Thyroid gland (tissue), 4 donors: Measurements from ENCODE around the gene SUMO3. TPM values are rescaled to one million over a fixed set of nuclear protein-coding genes. Genes with fewer than 3 reads are reported as not detected.

Source experiments
- DNase-seq, 2 donors: peaks; one replicate each; pipeline ENCODE4 v3.0.0-alpha.2; 2019
- H3K27ac ChIP-seq, 3 donors: fragments of 200-600 bp; sonication (generic); 1 replicate in 2 of 3; 2 replicates in 1 of 3; pipeline ENCODE4 v1.5.1; 2016 to 2019; ENCODE audit warnings: mild to moderate bottlenecking in 1 of 3, moderate library complexity in 1 of 3
- H3K27me3 ChIP-seq: fragments of 200-600 bp; sonication (generic); one replicate; pipeline ENCODE4 v1.5.1; 2019
- H3K36me3 ChIP-seq, 2 donors: fragments of 200-600 bp; sonication (generic); one replicate each; pipeline ENCODE4 v1.5.1; 2016 to 2019
- H3K4me1 ChIP-seq, 2 donors: fragments of 200-600 bp; sonication (generic); one replicate each; pipeline ENCODE4 v1.5.1; 2017 to 2019
- H3K4me3 ChIP-seq, 3 donors: fragments of 200-600 bp; sonication (generic); replicated peaks in 1 of 3; 1 replicate in 2 of 3; 2 replicates in 1 of 3; pipeline ENCODE4 v1.5.1; 2016; ENCODE audit warnings: mild to moderate bottlenecking in 1 of 3
- H3K9me3 ChIP-seq: fragments of 200-600 bp; sonication (generic); one replicate; pipeline ENCODE4 v1.5.1; 2017
- POLR2A ChIP-seq, 2 donors: fragments of 450-650 bp; IDR thresholded peaks; one replicate each; pipeline ENCODE4 v1.6.1; 2017; ENCODE audit warnings: antibody characterized with exemption in 2 of 2, mild to moderate bottlenecking in 2 of 2, moderate library complexity in 1 of 2
- WGBS, 2 donors: methylation state at CpG; one replicate each; pipeline ENCODE4 v1.1.5; 2017; 5-methylcytosine and 5-hydroxymethylcytosine counted together
- intact Hi-C: fragments of 100-400 bp; cut with DNase I; formaldehyde crosslinking; loops from one replicate; pipeline ENCODE4 v1.15.1; 2023
- total RNA-seq, 4 donors: library from RNA; depleted of rRNA; stranded (reverse); fragments of >200 nt; gene quantifications; one replicate each; pipeline ENCODE4 v1.2.3, GENCODE V29; 2016
- TF ChIP-seq, protein P1 (sequence below), 6 experiments: fragments of 200-600 bp in 3 of 6; fragments of 450-650 bp in 3 of 6; sonication (generic) in 3 of 6; IDR thresholded peaks; one replicate each; pipeline ENCODE4 v1.5.1; 2016 to 2019; ENCODE audit warnings: antibody characterized with exemption in 6 of 6, mild to moderate bottlenecking in 2 of 6, inconsistent platforms in 1 of 6, moderate library complexity in 1 of 6

SUMO3 gene
- total RNA-seq, 4 donors from 2014 or later, result 65.7 to 127 (median 87.8) TPM

DNA sequence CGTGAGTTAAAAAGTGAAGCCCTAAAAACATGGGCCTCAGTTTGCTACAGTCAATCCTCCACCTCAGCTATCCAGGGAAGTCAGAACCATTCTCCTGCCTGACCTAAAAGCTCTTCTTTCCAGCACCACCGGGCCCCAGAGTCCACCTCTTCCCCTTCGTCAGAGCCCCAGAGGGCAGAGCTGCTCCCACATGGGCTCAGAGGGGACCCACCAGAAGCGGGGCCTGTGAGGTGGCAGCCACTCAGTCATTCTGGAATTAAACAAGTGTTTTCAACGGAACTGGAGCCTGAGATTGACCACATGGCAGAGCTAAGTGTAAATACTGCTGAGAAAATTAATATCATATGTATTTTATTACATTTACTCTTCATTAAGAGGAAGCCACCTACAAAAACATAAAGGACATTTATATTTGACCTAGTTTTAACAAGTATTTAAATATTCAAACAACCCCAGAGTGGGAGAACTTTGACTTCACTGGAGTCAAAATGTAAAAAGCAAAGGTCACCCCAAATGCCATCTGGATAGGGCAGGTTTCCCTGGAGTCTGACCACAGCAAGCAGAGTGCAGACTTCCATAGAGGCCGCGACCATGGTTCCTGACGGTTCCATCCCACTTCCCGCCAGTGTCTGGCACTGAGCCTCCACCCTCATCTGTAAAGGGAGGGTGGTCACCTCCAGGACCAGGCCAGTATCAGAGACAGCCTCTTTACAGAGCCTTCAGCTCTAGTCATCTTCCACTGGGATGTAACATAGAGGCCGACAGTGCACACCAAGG is 1.8 kb downstream of the SUMO3 start:
- intact Hi-C loops, result loop anchor here (5.0 to 10.0 kb wide), 2 partner anchors 51 to 119 kb away; no protein-coding TSS in a partner anchor
- Histone ChIP-seq H3K4me1 (peaks cover 19 to 46% of the 10 kb centered on the region in 2 donors), H3K27me3 (no peaks in the 10 kb centered on the region), H3K9me3 (no peaks in the 10 kb centered on the region), H3K4me3 (no peak overlapping the region), H3K27ac (no peak overlapping the region), H3K36me3 (peaks cover 3 to 7% of the 10 kb centered on the region in 2 donors)
- peak; percentile 28 to 32 for DNase-seq
- no peak for TF ChIP-seq POLR2A (IDR thresholded peaks at IDR 0.05)
- TF ChIP-seq, protein P1, sequence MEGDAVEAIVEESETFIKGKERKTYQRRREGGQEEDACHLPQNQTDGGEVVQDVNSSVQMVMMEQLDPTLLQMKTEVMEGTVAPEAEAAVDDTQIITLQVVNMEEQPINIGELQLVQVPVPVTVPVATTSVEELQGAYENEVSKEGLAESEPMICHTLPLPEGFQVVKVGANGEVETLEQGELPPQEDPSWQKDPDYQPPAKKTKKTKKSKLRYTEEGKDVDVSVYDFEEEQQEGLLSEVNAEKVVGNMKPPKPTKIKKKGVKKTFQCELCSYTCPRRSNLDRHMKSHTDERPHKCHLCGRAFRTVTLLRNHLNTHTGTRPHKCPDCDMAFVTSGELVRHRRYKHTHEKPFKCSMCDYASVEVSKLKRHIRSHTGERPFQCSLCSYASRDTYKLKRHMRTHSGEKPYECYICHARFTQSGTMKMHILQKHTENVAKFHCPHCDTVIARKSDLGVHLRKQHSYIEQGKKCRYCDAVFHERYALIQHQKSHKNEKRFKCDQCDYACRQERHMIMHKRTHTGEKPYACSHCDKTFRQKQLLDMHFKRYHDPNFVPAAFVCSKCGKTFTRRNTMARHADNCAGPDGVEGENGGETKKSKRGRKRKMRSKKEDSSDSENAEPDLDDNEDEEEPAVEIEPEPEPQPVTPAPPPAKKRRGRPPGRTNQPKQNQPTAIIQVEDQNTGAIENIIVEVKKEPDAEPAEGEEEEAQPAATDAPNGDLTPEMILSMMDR (IDR thresholded peaks at IDR 0.05), result no peak
- WGBS, 2 donors, result 66 to 71% methylated on average over 9 to 10 of the region's 10 CpGs

DNA sequence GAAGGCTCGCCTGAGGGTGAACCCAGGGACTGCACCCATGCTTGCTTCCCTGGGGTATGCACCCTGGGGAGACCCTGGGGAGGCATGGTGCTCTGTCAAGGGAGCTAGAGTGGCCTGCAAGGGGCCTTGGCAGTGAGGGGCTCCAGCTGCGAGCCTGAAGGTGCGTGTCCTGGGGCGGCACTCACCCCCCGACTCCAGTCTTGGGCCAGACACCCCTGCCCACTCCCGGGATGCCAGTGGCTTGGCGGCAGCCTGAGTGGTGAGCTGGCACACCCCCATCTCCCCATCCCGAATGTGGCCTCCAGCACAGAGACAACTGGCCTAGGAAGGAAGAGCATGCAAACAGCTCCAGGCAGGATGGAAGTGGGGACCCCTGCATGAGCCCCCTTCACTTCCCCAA is 2.6 kb downstream of the SUMO3 start:
- intact Hi-C loops, result loop anchor here (5.0 to 10.0 kb wide), 2 partner anchors 52 to 120 kb away; no protein-coding TSS in a partner anchor
- DNase-seq, result no peak
- Histone ChIP-seq H3K4me1 (peaks cover 19 to 46% of the 10 kb centered on the region in 2 donors), H3K27ac (peak overlapping the region in 1 of 3 donors; percentile 37), H3K9me3 (no peaks in the 10 kb centered on the region), H3K36me3 (peaks cover 7% of the 10 kb centered on the region in 2 donors), H3K27me3 (no peaks in the 10 kb centered on the region), H3K4me3 (no peak overlapping the region)
- WGBS, 2 donors, result 96 to 100% methylated on average over 1 to 7 of the region's 8 CpGs
- TF ChIP-seq POLR2A (IDR thresholded peaks at IDR 0.05), result no peak
- TF ChIP-seq, protein P1 (IDR thresholded peaks at IDR 0.05), result no peak

DNA sequence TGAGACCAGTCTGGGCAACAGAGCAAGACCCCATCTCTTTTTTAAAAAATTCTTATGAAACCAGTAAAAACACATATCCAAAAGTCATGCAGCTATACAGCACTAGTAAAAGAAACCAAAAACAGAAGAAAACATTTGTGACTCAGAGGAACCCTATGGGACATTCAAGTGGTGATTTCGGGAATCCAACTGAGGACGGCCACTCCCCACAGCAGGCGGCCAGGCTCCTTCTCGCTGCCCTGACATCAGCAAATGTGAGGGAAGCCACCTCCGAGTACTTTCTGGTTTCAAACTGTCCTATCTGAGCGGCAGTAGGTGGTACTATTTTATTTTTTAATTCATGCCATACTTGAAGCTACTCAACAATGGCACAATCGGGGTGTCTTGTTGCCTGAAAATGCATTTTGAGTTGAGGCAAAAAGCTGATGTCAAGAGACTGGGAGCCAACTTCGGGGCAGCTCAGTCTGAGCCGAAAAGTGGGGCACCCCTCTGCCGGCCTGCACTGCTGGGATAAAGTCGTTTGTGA is 3.3 kb downstream of the SUMO3 start:
- H3K27ac ChIP-seq, result peak overlapping the region in 1 of 3 donors; percentile 37
- H3K27me3 ChIP-seq, result no peaks in the 10 kb centered on the region
- peaks cover 19 to 46% of the 10 kb centered on the region in 2 donors for H3K4me1 ChIP-seq
- H3K9me3 ChIP-seq, result no peaks in the 10 kb centered on the region
- 80 to 84% methylated on average over 11 of the region's 11 CpGs for WGBS, 2 donors
- peaks cover 7 to 9% of the 10 kb centered on the region in 2 donors for H3K36me3 ChIP-seq
- no peak overlapping the region for H3K4me3 ChIP-seq
- DNase-seq, result no peak
- intact Hi-C loops, result loop anchor here (5.0 to 10.0 kb wide), 2 partner anchors 53 to 120 kb away; no protein-coding TSS in a partner anchor
- TF ChIP-seq, protein P1 (IDR thresholded peaks at IDR 0.05), result no peak
- TF ChIP-seq POLR2A (IDR thresholded peaks at IDR 0.05), result no peak

DNA sequence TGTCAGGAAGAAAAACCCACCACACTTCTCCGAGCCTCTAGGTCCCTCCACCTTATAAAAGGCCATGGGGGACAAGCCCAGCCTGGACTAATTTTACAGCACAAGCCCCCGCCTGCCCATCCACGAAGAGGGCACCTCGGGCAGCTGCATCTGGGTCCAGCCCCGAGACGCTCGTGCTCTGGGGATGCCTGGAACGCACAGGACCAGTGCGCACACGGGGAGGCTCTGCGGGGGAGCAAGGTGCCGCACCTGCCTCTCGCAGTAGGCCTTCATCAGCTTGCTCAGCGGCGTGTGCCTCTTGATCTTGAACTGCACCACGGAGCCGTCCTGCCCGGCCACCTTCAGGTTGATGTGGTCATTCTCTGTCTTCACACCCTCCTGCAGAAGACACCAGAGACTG is 4.1 kb downstream of the SUMO3 start:
- TF ChIP-seq, protein P1 (IDR thresholded peaks at IDR 0.05), result no peak

DNA sequence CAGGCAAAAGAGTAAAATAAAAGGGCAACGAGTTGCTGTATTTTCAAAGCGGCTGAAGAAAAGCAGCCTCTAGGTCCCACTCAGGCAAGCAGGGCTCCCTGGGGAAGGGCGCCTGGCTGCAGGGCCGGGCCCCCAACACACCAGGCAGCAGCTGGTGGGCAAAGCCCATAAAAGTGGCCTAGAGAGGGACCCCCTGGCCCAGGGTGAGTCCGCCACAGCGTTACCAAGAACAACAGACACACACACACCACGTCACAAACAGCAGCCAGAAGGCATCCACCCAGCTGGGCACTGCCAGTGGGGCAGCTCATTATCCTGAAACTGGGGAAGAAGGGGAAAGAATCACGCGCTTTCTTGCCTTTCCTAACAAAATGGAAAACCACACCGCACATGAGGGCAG is 4.7 kb downstream of the SUMO3 start:
- intact Hi-C loops, result loop anchor here (10.0 kb wide), 1 partner anchor 122 kb away; no protein-coding TSS in a partner anchor
- Histone ChIP-seq H3K36me3 (peaks cover 17 to 18% of the 10 kb centered on the region in 2 donors), H3K27me3 (no peaks in the 10 kb centered on the region), H3K27ac (no peak overlapping the region), H3K9me3 (no peaks in the 10 kb centered on the region), H3K4me3 (no peak overlapping the region), H3K4me1 (peaks cover 14 to 41% of the 10 kb centered on the region in 2 donors)
- no peak for DNase-seq
- TF ChIP-seq, protein P1 (IDR thresholded peaks at IDR 0.05), result no peak
- TF ChIP-seq POLR2A (IDR thresholded peaks at IDR 0.05), result no peak
- WGBS, 2 donors, result 93 to 94% methylated on average over 10 of the region's 10 CpGs

More for the DNA sequence above, 4.1 kb downstream of the SUMO3 start:
- H3K27ac ChIP-seq, result peak overlapping the region in 1 of 3 donors; percentile 37
- DNase-seq, result no peak
- no peaks in the 10 kb centered on the region for H3K9me3 ChIP-seq
- H3K36me3 ChIP-seq, result peaks cover 12 to 15% of the 10 kb centered on the region in 2 donors
- no peak overlapping the region for H3K4me3 ChIP-seq
- peaks cover 18 to 45% of the 10 kb centered on the region in 2 donors for H3K4me1 ChIP-seq
- no peaks in the 10 kb centered on the region for H3K27me3 ChIP-seq
- intact Hi-C loops, result loop anchor here (10.0 kb wide), 1 partner anchor 121 kb away; no protein-coding TSS in a partner anchor
- WGBS, 2 donors, result 94 to 96% methylated on average over 13 to 18 of the region's 18 CpGs
